ENCODE measurements around the gene SLC14A1.

GRCh38 chr18:45757005-45757404, 33.0 kb downstream of the SLC14A1 start:
- TF ChIP-seq CTCF (IDR thresholded peaks at IDR 0.05): no peak
- no peak for TF ChIP-seq POLR2A (IDR thresholded peaks at IDR 0.05)
- no peak for TF ChIP-seq EP300 (IDR thresholded peaks at IDR 0.05)
- no peak for TF ChIP-seq POLR2AphosphoS5 (IDR thresholded peaks at IDR 0.05)

Data from suprapubic skin (tissue), 4 donors.